SK-N-SH (cell line): Measurements from ENCODE around the gene CHRNA5. TPM values are rescaled to one million over a fixed set of nuclear protein-coding genes. Genes with fewer than 3 reads are reported as not detected.

Source experiments
- CTCF ChIA-PET: fragments of 300-600, 350-600 bp; formaldehyde crosslinking; extraction: SDS; loops from one replicate; lab custom pipeline; 2021; lab: Yijun Ruan, JAX
- POLR2A ChIA-PET: fragments of 350-600 bp; sonication (Branson Sonifier 250); formaldehyde crosslinking; extraction: SDS; loops from one replicate; lab custom pipeline; 2020; ENCODE audit warnings: antibody characterized with exemption, inconsistent platforms; lab: Yijun Ruan, JAX
- DNase-seq: peaks from one replicate; pipeline ENCODE4 v3.0.0; 2012
- H2AFZ ChIP-seq: fragments of 200-600 bp; sonication (generic); 2 replicates; pipeline ENCODE4 v1.8.1; 2016; ENCODE audit warnings: antibody characterized with exemption, mild to moderate bottlenecking, low read depth
- H3F3A ChIP-seq: fragments of 200-600 bp; sonication (generic); replicated peaks from 2 replicates; pipeline ENCODE3; 2016; ENCODE audit warnings: antibody characterized with exemption, mild to moderate bottlenecking; ENCODE audit not compliant: insufficient read depth
- H3K27ac ChIP-seq, 2 experiments: fragments of 200-500 bp in 1 of 2; fragments of 200-600 bp in 1 of 2; sonication (Bioruptor generic) in 1 of 2; sonication (generic), shearing (Covaris generic) in 1 of 2; 2 replicates each; pipeline versions ENCODE4 v1.5.1 to v1.6.1; 2014 to 2016; ENCODE audit warnings: low read depth in 2 of 2, inconsistent platforms in 1 of 2, low read length in 1 of 2, mild to moderate bottlenecking in 1 of 2, mixed read lengths in 1 of 2
- H3K27me3 ChIP-seq: fragments of 200-600 bp; sonication (generic), shearing (Covaris generic); 2 replicates; pipeline ENCODE4 v1.6.1; 2016; ENCODE audit warnings: mixed run types; ENCODE audit not compliant: insufficient read depth
- H3K36me3 ChIP-seq, 2 experiments: fragments of 200-500 bp in 1 of 2; fragments of 200-600 bp in 1 of 2; sonication (Bioruptor generic) in 1 of 2; sonication (generic) in 1 of 2; replicated peaks in 1 of 2; 2 replicates each; pipeline versions ENCODE3 to v1.5.1; 2014 to 2016; ENCODE audit warnings: low read length in 1 of 2, mild to moderate bottlenecking in 1 of 2; ENCODE audit not compliant: insufficient read depth in 2 of 2, control insufficient read depth in 1 of 2
- H3K4me1 ChIP-seq, 2 experiments: fragments of 200-500 bp in 1 of 2; fragments of 200-600 bp in 1 of 2; sonication (Bioruptor generic) in 1 of 2; sonication (generic), shearing (Covaris generic) in 1 of 2; 2 replicates each; pipeline versions ENCODE4 v1.5.1 to v1.6.1; 2014 to 2016; ENCODE audit warnings: low read depth in 1 of 2, low read length in 1 of 2, mixed run types in 1 of 2; ENCODE audit not compliant: insufficient read depth in 2 of 2, control insufficient read depth in 1 of 2
- H3K4me2 ChIP-seq: fragments of 200-600 bp; sonication (generic), shearing (Covaris generic); 2 replicates; pipeline ENCODE4 v1.6.1; 2017; ENCODE audit warnings: mixed run types
- H3K4me3 ChIP-seq, 2 experiments: fragments of 200-500 bp in 1 of 2; fragments of 200-600 bp in 1 of 2; sonication (Bioruptor generic) in 1 of 2; sonication (generic), shearing (Covaris generic) in 1 of 2; 2 replicates each; pipeline versions ENCODE4 v1.5.1 to v1.8.1; 2014 to 2016; ENCODE audit warnings: low read depth in 2 of 2, inconsistent platforms in 1 of 2, low read length in 1 of 2, mild to moderate bottlenecking in 1 of 2, mixed read lengths in 1 of 2, moderate library complexity in 1 of 2
- H3K79me2 ChIP-seq: fragments of 200-600 bp; sonication (generic); 2 replicates; pipeline ENCODE4 v1.8.1; 2017; ENCODE audit warnings: mild to moderate bottlenecking; ENCODE audit not compliant: insufficient read depth
- H3K9ac ChIP-seq: fragments of 200-600 bp; sonication (generic); 2 replicates; pipeline ENCODE4 v1.6.1; 2017; ENCODE audit warnings: mixed run types
- H3K9me2 ChIP-seq: fragments of 200-600 bp; sonication (generic); 2 replicates; pipeline ENCODE4 v1.6.1; 2017; ENCODE audit warnings: mixed run types
- H3K9me3 ChIP-seq: fragments of 200-600 bp; sonication (generic); 2 replicates; pipeline ENCODE4 v1.6.1; 2017; ENCODE audit warnings: mixed run types, mild to moderate bottlenecking, moderate library complexity
- H4K20me1 ChIP-seq: fragments of 200-600 bp; sonication (generic); 2 replicates; pipeline ENCODE4 v1.6.1; 2017; ENCODE audit warnings: mild to moderate bottlenecking, mixed run types; ENCODE audit not compliant: insufficient read depth
- EP300 ChIP-seq, 2 experiments: IDR thresholded peaks; 2 replicates each; pipeline versions ENCODE4 v1.4.0 to v1.6.1; 2012; ENCODE audit warnings: borderline replicate concordance in 1 of 2, low read depth in 1 of 2, low read length in 1 of 2
- EZH2phosphoT487 ChIP-seq: fragments of 200-600 bp; sonication (generic); IDR thresholded peaks from 2 replicates; pipeline ENCODE4 v1.6.1; 2017; ENCODE audit warnings: low read depth, mixed run types, mild to moderate bottlenecking, antibody characterized with exemption, moderate library complexity, borderline replicate concordance
- FOSL2 ChIP-seq: IDR thresholded peaks from 2 replicates; pipeline ENCODE4 v1.4.0; 2012; ENCODE audit warnings: low read depth, mild to moderate bottlenecking, moderate library complexity, borderline replicate concordance
- FOXM1 ChIP-seq: IDR thresholded peaks from 2 replicates; pipeline ENCODE4 v1.4.0; 2012; ENCODE audit warnings: low read depth, mild to moderate bottlenecking
- GABPA ChIP-seq: IDR thresholded peaks from 2 replicates; pipeline ENCODE4 v1.4.0; 2012; ENCODE audit warnings: low read depth, mild to moderate bottlenecking
- IRF3 ChIP-seq: fragments of 150-350 bp; IDR thresholded peaks from 2 replicates; pipeline ENCODE4 v1.6.1; 2016; ENCODE audit warnings: mild to moderate bottlenecking, low read depth, low read length
- PBX3 ChIP-seq: IDR thresholded peaks from 2 replicates; pipeline ENCODE4; 2012
- RAD21 ChIP-seq: IDR thresholded peaks from 2 replicates; pipeline ENCODE4 v1.6.1; 2012; ENCODE audit warnings: mild to moderate bottlenecking, low read length
- RCOR1 ChIP-seq: fragments of 150-350 bp; IDR thresholded peaks from 2 replicates; pipeline ENCODE4 v1.6.1; 2017; ENCODE audit warnings: antibody characterized with exemption, low read length
- REST ChIP-seq: IDR thresholded peaks from 2 replicates; pipeline ENCODE4 v1.6.1; 2012; ENCODE audit warnings: mild to moderate bottlenecking, low read depth, low read length, moderate library complexity
- RXRA ChIP-seq: IDR thresholded peaks from 2 replicates; pipeline ENCODE4 v1.4.0; 2012; ENCODE audit warnings: low read depth, mild to moderate bottlenecking, borderline replicate concordance
- TAF1 ChIP-seq: IDR thresholded peaks from 2 replicates; pipeline ENCODE4 v1.6.1; 2012; ENCODE audit warnings: low read depth, mild to moderate bottlenecking, low read length, moderate library complexity, borderline replicate concordance
- WGBS: methylation state at CpG from one replicate; pipeline ENCODE4 v1.1.6; 2017; ENCODE audit warnings: low lambda C conversion rate; 5-methylcytosine and 5-hydroxymethylcytosine counted together
- polyA plus RNA-seq, 3 experiments: library from polyadenylated mRNA; depleted of rRNA; stranded (reverse); fragments of >200 nt; gene quantifications; 2 replicates each; pipeline ENCODE4 v1.2.3, GENCODE V29; 2012
- TF ChIP-seq, protein P1 (sequence below): fragments of 200-600 bp; sonication (generic); IDR thresholded peaks from 2 replicates; pipeline ENCODE4 v1.6.1; 2017; ENCODE audit warnings: antibody characterized with exemption, mild to moderate bottlenecking, moderate library complexity

Gene CHRNA5
- polyA plus RNA-seq, 1 of the 3 experiments (the other 2 are of a cell fraction) = 5.5 TPM

DNA sequence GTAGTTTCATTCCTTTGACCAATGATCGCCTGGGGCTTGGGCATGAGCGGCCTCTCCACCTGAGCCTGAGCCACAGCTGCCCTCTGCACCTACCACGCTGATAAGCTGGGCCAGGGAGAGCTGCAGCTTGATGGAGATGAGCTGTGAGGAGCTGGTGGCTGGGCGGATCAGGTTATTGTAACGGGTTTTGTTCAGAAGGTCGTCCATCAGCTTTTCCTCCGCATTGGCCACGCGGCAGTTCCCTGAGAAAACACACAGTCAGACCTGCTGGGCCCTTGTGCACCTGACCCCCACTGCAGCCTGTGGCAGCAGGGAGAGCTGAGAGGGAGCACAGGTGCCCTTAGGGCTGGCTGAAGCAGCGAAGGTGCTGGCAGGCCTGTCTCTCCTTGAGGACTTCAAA is 70.0 kb downstream of the CHRNA5 start:
- WGBS = 66% methylated on average over 4 of the region's 10 CpGs
- TF ChIP-seq FOXM1 (no peak), RXRA (no peak), EP300 (IDR thresholded peaks at IDR 0.05; ENCODE audit: borderline replicate concordance in 1 of 2, low read depth in 1 of 2, low read length in 1 of 2) (no peak), RCOR1 (no peak), FOSL2 (no peak), RAD21 (no peak), EZH2phosphoT487 (no peak), PBX3 (no peak), TAF1 (no peak), IRF3 (no peak), GABPA (no peak), REST (no peak)
- TF ChIP-seq, protein P1, sequence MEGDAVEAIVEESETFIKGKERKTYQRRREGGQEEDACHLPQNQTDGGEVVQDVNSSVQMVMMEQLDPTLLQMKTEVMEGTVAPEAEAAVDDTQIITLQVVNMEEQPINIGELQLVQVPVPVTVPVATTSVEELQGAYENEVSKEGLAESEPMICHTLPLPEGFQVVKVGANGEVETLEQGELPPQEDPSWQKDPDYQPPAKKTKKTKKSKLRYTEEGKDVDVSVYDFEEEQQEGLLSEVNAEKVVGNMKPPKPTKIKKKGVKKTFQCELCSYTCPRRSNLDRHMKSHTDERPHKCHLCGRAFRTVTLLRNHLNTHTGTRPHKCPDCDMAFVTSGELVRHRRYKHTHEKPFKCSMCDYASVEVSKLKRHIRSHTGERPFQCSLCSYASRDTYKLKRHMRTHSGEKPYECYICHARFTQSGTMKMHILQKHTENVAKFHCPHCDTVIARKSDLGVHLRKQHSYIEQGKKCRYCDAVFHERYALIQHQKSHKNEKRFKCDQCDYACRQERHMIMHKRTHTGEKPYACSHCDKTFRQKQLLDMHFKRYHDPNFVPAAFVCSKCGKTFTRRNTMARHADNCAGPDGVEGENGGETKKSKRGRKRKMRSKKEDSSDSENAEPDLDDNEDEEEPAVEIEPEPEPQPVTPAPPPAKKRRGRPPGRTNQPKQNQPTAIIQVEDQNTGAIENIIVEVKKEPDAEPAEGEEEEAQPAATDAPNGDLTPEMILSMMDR = no peak
- Histone ChIP-seq H4K20me1 (no peaks in the 10 kb centered on the region), H3K79me2 (no peaks in the 10 kb centered on the region), H3F3A (no peaks in the 10 kb centered on the region), H3K27me3 (peaks cover 4% of the 10 kb centered on the region), H2AFZ (no peak overlapping the region), H3K4me1 (peaks cover 0 to 32% of the 10 kb centered on the region in 2 experiments; a peak in 1 of 4 replicates), H3K4me3 (no peak overlapping the region), H3K9me3 (0 out of 2 replicates have a peak, but pooled peaks cover 5% of the 10 kb centered on the region), H3K4me2 (no peak overlapping the region), H3K27ac (no peak overlapping the region), H3K9me2 (no peaks in the 10 kb centered on the region), H3K36me3 (peaks cover 0 to 2% of the 10 kb centered on the region in 2 experiments), H3K9ac (no peak overlapping the region)
- POLR2A ChIA-PET = interaction anchor here (0.6 to 8.9 kb wide), 3 partner anchors 9 to 37 kb away, joined by 3 to 191 read pairs (median 6); no protein-coding TSS in a partner anchor
- no peak for DNase-seq
- CTCF ChIA-PET = interaction anchor here (0.7 to 8.5 kb wide), 5 partner anchors 8 to 177 kb away, joined by 3 to 157 read pairs (median 3); partner anchors contain the start of gene CHRNA3
